ENCODE results near the gene MORN5. TPM values are rescaled to one million over a fixed set of nuclear protein-coding genes. Genes with fewer than 3 reads are reported as not detected.

Gene MORN5
- total and polyA plus RNA-seq, 9 of the 15 experiments (the other 6 are each of a cell fraction or from before 2014, with no cell fraction given) = not detected

GRCh38 chr9:122213589-122214413 is 54.1 kb downstream of the MORN5 start:
- H3K4me2 ChIP-seq (ENCODE audit: insufficient read depth, low read length) = peak overlapping the region; percentile 90
- DNase-seq (ENCODE audit: extremely low read depth in 1 of 4, low spot score in 3 of 4) (peak; percentile 96 to 100 (median 99)), ATAC-seq (peak; percentile 98), FAIRE-seq (peak; percentile 72)
- H3K9me1 ChIP-seq (ENCODE audit: control insufficient read depth, insufficient read depth, low read length) = no peaks in the 10 kb centered on the region
- peaks cover 26% of the 10 kb centered on the region; the same call in 1 of the 3 replicates for H3K36me3 ChIP-seq (ENCODE audit: control insufficient read depth, insufficient read depth, low read length)
- H3K9me3 ChIP-seq (replicated peaks; ENCODE audit: control insufficient read depth, insufficient read depth, low read depth, low read length) = no peaks in the 10 kb centered on the region
- peaks cover 27% of the 10 kb centered on the region for H3K79me2 ChIP-seq (ENCODE audit: control insufficient read depth, insufficient read depth, low read length)
- POLR2A ChIA-PET = interaction anchor here (0.6 to 1.2 kb wide), 5 partner anchors 8 to 50 kb away, joined by 3 to 4 read pairs (median 3); no protein-coding TSS in a partner anchor
- H3K4me1 ChIP-seq (replicated peaks in 1 of 2; ENCODE audit: control insufficient read depth in 2 of 2, insufficient read depth in 2 of 2, low read length in 2 of 2) = peaks cover 23 to 31% of the 10 kb centered on the region in 2 experiments; a peak in 4 of 5 replicates
- no TSS peak for BruUV-seq (replicated peaks)
- H3K4me3 ChIP-seq = peak overlapping the region; percentile 58
- H4K20me1 ChIP-seq (replicated peaks; ENCODE audit: control insufficient read depth, insufficient read depth, low read length) = no peaks in the 10 kb centered on the region
- peak overlapping the region; percentile 76 for H3K27ac ChIP-seq (ENCODE audit: extremely low read depth, low read depth, low read length)
- in situ Hi-C loops (cut with MboI) (no loop called here), intact Hi-C loops (cut with micrococcal nuclease) (loop anchor here (2.0 to 5.0 kb wide), 2 partner anchors 51 to 56 kb away; partner anchors contain the start of genes MORN5, MRRF, NDUFA8 and RBM18)
- H2AFZ ChIP-seq (ENCODE audit: low read depth, low read length) = peak overlapping the region; percentile 98
- CTCF ChIA-PET (ENCODE audit: low intra/inter-chr PET ratio) = no interaction called here
- peak overlapping the region; percentile 64 to 95 for H3K9ac ChIP-seq (ENCODE audit: insufficient read depth in 1 of 2, low read depth in 2 of 2, low read length in 2 of 2)
- WGBS (ENCODE audit: insufficient coverage, low coverage, missing lambda C conversion rate) = under 1% methylated on average over 44 of the region's 93 CpGs
- H3K27me3 ChIP-seq (ENCODE audit: control insufficient read depth in 2 of 2, insufficient read depth in 2 of 2, low read length in 2 of 2) = no peaks in the 10 kb centered on the region
- TF ChIP-seq HDAC8 (tag; IDR thresholded peaks at IDR 0.05) (no peak), FOXK1 (CRISPR knock-in tag; IDR thresholded peaks at IDR 0.05; ENCODE audit: borderline replicate concordance) (no peak), E2F4 (CRISPR knock-in tag; IDR thresholded peaks at IDR 0.05; ENCODE audit: low read depth) (no peak), HIVEP1 (CRISPR knock-in tag; IDR thresholded peaks at IDR 0.05) (no peak), HNRNPUL1 (IDR thresholded peaks at IDR 0.05; ENCODE audit: low read length) (no peak), ZNF24 (IDR thresholded peaks at IDR 0.05) (no peak), ZNF140 (CRISPR knock-in tag; IDR thresholded peaks at IDR 0.05) (no peak), ZNF639 (CRISPR knock-in tag; conservative IDR thresholded peaks at IDR 0.05 in 1 of 2, IDR thresholded peaks at IDR 0.05 in 1 of 2) (no peak), TARDBP (IDR thresholded peaks at IDR 0.05) (no peak), FOXA3 (CRISPR knock-in tag; conservative IDR thresholded peaks at IDR 0.05 in 1 of 2, IDR thresholded peaks at IDR 0.05 in 1 of 2) (no peak), DACH1 (IDR thresholded peaks at IDR 0.05; ENCODE audit: partially characterized antibody) (no peak), RFX7 (CRISPR knock-in tag; IDR thresholded peaks at IDR 0.05) (no peak), STAG1 (CRISPR knock-in tag; IDR thresholded peaks at IDR 0.05; ENCODE audit: borderline replicate concordance) (peak; percentile 32; the same call in 1 of the 2 replicates), CBX1 (IDR thresholded peaks at IDR 0.05; ENCODE audit: low read depth) (no peak)
- TF ChIP-seq, protein P1, sequence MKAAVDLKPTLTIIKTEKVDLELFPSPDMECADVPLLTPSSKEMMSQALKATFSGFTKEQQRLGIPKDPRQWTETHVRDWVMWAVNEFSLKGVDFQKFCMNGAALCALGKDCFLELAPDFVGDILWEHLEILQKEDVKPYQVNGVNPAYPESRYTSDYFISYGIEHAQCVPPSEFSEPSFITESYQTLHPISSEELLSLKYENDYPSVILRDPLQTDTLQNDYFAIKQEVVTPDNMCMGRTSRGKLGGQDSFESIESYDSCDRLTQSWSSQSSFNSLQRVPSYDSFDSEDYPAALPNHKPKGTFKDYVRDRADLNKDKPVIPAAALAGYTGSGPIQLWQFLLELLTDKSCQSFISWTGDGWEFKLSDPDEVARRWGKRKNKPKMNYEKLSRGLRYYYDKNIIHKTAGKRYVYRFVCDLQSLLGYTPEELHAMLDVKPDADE (conservative IDR thresholded peaks at IDR 0.05; ENCODE audit: control insufficient read depth, low read depth, low read length) = no peak
- TF ChIP-seq, protein P2, sequence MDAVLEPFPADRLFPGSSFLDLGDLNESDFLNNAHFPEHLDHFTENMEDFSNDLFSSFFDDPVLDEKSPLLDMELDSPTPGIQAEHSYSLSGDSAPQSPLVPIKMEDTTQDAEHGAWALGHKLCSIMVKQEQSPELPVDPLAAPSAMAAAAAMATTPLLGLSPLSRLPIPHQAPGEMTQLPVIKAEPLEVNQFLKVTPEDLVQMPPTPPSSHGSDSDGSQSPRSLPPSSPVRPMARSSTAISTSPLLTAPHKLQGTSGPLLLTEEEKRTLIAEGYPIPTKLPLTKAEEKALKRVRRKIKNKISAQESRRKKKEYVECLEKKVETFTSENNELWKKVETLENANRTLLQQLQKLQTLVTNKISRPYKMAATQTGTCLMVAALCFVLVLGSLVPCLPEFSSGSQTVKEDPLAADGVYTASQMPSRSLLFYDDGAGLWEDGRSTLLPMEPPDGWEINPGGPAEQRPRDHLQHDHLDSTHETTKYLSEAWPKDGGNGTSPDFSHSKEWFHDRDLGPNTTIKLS (IDR thresholded peaks at IDR 0.05; ENCODE audit: borderline replicate concordance, low read depth) = peak; percentile 66; the same call in 1 of the 2 replicates

All from K562 (cell line).